Cardiac muscle cell (in vitro differentiated cells and primary cell): Measurements from ENCODE around the gene UQCC3. TPM values are rescaled to one million over a fixed set of nuclear protein-coding genes. Genes with fewer than 3 reads are reported as not detected.

Experiments
- DNase-seq, 2 donors: peaks; one replicate each; pipeline versions ENCODE4 v3.0.0 to v3.0.0-alpha.2; 2010 to 2017; ENCODE audit warnings: low read depth in 1 of 2, low spot score in 1 of 2
- H3K27ac ChIP-seq: fragments of 200-600 bp; sonication (generic); 2 replicates; pipeline ENCODE4 v1.5.1; 2016
- H3K27me3 ChIP-seq: fragments of 200-600 bp; sonication (generic); 2 replicates; pipeline ENCODE4 v1.6.0; 2016; ENCODE audit warnings: control low read depth
- H3K36me3 ChIP-seq: fragments of 200-600 bp; sonication (generic); 2 replicates; pipeline ENCODE4 v1.5.1; 2016; ENCODE audit warnings: control low read depth
- H3K4me1 ChIP-seq: fragments of 200-600 bp; sonication (generic); 2 replicates; pipeline ENCODE4 v1.8.1; 2017; ENCODE audit warnings: low read depth, mild to moderate bottlenecking, mixed run types
- H3K4me3 ChIP-seq: fragments of 200-600 bp; sonication (generic); 2 replicates; pipeline ENCODE4 v1.5.1; 2016; ENCODE audit warnings: mild to moderate bottlenecking
- H3K9me3 ChIP-seq: fragments of 200-600 bp; sonication (generic); 2 replicates; pipeline ENCODE4 v1.5.1; 2017; ENCODE audit warnings: low read depth, mild to moderate bottlenecking, control low read depth
- polyA plus RNA-seq: library from polyadenylated mRNA; unstranded; fragments of >200 nt; fragmentation: Nextera tagmentation; extraction: Ambion mirVana; gene quantifications from 2 replicates; pipeline ENCODE4 v1.2.1, GENCODE V29; 2016
- total RNA-seq: library from RNA; depleted of rRNA; stranded (reverse); fragments of >200 nt; gene quantifications from 2 replicates; pipeline ENCODE4 v1.2.3, GENCODE V29; 2016
- TF ChIP-seq, protein P1 (sequence below): IDR thresholded peaks from 2 replicates; pipeline ENCODE4 v1.5.1; 2012; ENCODE audit warnings: low read depth, mild to moderate bottlenecking, low read length

UQCC3 gene
- total and polyA plus RNA-seq, 2 experiments from 2014 or later = 13.0 to 32.3 TPM

DNA sequence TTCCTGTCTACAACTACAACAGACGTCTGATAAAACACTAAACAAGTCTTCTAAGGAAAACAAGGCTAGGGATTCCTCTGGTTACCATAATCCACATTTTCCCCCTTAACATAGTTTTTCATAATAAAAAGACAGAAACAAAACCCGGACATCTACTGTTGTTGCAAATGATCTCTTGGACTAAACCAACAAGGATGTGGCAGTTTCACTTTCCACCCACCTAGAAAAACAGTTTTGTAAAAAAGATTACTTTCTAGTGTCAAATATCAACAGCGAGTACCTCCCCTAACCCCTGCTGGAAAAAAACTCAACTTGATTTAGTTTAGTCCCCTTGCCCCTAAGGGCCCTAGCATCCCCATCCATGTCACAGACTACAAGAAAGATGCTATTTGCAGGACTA is 41.4 kb downstream of the UQCC3 start:
- TF ChIP-seq, protein P1, sequence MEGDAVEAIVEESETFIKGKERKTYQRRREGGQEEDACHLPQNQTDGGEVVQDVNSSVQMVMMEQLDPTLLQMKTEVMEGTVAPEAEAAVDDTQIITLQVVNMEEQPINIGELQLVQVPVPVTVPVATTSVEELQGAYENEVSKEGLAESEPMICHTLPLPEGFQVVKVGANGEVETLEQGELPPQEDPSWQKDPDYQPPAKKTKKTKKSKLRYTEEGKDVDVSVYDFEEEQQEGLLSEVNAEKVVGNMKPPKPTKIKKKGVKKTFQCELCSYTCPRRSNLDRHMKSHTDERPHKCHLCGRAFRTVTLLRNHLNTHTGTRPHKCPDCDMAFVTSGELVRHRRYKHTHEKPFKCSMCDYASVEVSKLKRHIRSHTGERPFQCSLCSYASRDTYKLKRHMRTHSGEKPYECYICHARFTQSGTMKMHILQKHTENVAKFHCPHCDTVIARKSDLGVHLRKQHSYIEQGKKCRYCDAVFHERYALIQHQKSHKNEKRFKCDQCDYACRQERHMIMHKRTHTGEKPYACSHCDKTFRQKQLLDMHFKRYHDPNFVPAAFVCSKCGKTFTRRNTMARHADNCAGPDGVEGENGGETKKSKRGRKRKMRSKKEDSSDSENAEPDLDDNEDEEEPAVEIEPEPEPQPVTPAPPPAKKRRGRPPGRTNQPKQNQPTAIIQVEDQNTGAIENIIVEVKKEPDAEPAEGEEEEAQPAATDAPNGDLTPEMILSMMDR = no peak
- Histone ChIP-seq H3K4me3 (no peak overlapping the region), H3K36me3 (peaks cover 61% of the 10 kb centered on the region), H3K9me3 (no peaks in the 10 kb centered on the region), H3K4me1 (peaks cover 11% of the 10 kb centered on the region), H3K27me3 (no peaks in the 10 kb centered on the region), H3K27ac (peak overlapping the region; percentile 38)
- DNase-seq = no peak

DNA sequence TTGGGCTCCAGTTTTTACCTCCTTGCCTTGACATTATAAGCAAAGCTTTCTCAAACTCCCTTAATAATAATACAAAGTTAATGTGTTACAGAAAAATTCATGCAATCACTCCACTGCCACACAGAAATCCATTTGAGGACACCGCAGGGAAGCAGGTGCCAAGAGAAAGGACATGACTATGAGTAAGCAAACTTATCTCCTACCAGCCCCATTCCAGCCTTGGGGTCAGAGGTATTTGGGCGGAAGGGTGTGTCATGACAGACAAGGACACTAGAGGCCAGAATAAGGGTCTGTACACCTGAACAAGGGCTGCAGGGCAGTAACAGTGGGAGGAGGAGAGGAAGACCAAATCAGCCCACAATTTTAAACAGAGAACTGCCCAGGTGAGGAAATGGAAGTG is 41.9 kb downstream of the UQCC3 start:
- Histone ChIP-seq H3K9me3 (no peaks in the 10 kb centered on the region), H3K4me3 (no peak overlapping the region), H3K27ac (peak overlapping the region; percentile 38), H3K36me3 (peaks cover 66% of the 10 kb centered on the region), H3K27me3 (no peaks in the 10 kb centered on the region), H3K4me1 (peaks cover 8% of the 10 kb centered on the region)
- TF ChIP-seq, protein P1 = no peak
- DNase-seq = no peak

DNA sequence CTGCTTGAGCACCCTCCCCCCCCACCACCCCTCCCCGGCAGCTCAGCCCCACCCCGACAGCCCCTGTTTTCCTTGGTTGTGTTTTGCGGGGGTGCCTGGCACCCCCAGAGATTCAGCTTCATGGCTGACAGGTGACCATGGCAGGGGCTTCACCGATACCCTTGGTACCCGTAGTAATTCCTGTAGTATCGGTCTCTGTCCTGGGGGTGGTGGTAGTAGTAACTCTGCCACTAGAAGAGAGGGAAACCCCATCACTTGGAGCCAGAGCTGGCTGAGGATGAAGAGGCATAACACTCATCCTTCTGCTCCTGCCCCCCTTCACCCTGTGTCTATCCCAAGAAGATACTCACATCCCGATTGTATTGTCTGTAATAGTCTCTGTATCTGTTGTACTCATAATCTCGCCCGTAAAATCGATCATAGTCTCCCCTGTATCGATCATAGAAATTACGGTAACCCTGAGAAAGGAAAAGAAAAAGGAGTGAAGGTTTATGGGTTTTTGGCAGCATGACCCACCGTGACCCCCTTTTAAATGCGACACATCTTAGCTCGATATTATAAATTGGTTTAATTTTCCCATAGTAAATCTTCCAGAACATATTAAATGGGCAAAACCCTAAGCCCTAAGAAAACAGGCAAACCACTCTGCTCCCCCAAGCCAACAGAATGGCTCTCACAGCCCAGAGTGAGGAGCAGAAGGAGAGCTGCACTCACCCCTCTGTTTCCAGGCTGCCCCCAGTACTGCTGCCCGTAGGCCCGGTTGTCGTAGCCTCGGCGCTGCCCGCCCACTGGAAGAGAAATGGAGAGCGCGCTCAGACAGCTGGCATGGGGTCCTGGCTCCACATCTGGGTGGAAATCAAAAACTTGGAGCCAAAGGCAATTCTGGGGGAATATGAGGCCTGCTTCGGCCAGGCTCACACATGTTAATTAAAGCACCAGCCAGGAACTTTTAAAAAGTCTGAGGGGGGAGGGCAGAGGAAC is 44.0 kb downstream of the UQCC3 start:
- Histone ChIP-seq H3K9me3 (no peaks in the 10 kb centered on the region), H3K4me1 (no peaks in the 10 kb centered on the region), H3K4me3 (no peak overlapping the region), H3K27ac (peak overlapping the region; percentile 38), H3K27me3 (no peaks in the 10 kb centered on the region), H3K36me3 (peaks cover 85% of the 10 kb centered on the region)
- DNase-seq = no peak
- TF ChIP-seq, protein P1 = no peak

DNA sequence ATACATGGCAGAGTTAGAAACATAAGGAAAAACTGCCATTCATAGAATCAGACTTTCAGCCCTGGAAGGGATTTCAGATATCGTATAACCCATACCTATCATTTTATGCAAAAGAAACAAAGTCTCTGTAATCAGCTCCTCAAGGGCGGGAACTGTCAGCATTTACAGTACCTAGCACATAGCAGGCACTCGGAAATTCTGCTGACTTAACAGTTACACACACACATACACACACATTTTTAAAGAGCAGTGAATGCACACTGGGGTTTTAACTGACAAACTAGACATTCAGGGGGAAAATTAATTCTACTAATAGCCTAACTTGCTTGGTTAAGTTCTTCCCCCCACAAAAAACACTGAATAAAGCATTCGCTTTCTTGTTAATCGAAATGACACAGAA is 44.7 kb downstream of the UQCC3 start:
- no peaks in the 10 kb centered on the region for H3K27me3 ChIP-seq
- no peaks in the 10 kb centered on the region for H3K4me1 ChIP-seq
- no peaks in the 10 kb centered on the region for H3K9me3 ChIP-seq
- H3K4me3 ChIP-seq = no peak overlapping the region
- H3K36me3 ChIP-seq = peaks cover 91% of the 10 kb centered on the region
- H3K27ac ChIP-seq = no peak overlapping the region
- TF ChIP-seq, protein P1 = no peak
- DNase-seq = no peak

DNA sequence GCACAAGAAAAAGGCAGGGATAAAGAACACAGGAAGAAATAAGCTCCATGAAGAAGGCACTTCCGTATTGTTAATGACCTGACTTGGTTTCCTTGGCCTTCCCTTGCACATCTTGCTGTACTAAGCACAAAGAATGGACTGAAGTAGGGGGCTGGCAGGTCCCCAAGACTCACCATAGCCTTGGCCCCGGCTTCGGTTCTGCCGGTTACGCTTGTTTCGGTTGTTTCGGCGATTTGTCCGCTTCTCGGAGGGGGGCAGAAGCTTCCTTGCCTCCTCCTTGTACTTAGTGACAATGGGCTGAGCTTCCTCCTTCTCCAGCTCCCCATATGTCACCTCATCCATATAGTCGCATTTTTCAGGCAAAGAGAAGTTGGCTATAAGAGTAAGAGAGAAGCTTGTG is 45.3 kb downstream of the UQCC3 start:
- Histone ChIP-seq H3K4me3 (no peak overlapping the region), H3K4me1 (no peaks in the 10 kb centered on the region), H3K9me3 (no peaks in the 10 kb centered on the region), H3K27me3 (no peaks in the 10 kb centered on the region), H3K27ac (no peak overlapping the region), H3K36me3 (peaks cover 93% of the 10 kb centered on the region)
- DNase-seq = no peak
- TF ChIP-seq, protein P1 = no peak
